GM19467 (cell line): ENCODE data around the gene MAGOH.

Experiments
- ATAC-seq: cut with Tn5 transposase; IDR thresholded peaks from one replicate; pipeline ENCODE4 v1.9.1; 2021; ENCODE audit warnings: mild to moderate bottlenecking, moderate library complexity; ENCODE audit not compliant: unreplicated experiment

The MAGOH gene

GRCh38 chr1:53271446-53272090 is 33.2 kb upstream of the MAGOH start:
- no peak for ATAC-seq

GRCh38 chr1:53270873-53271272 is 32.6 kb upstream of the MAGOH start:
- no peak for ATAC-seq

GRCh38 chr1:53270107-53270506 is 31.8 kb upstream of the MAGOH start:
- no peak for ATAC-seq

DNA sequence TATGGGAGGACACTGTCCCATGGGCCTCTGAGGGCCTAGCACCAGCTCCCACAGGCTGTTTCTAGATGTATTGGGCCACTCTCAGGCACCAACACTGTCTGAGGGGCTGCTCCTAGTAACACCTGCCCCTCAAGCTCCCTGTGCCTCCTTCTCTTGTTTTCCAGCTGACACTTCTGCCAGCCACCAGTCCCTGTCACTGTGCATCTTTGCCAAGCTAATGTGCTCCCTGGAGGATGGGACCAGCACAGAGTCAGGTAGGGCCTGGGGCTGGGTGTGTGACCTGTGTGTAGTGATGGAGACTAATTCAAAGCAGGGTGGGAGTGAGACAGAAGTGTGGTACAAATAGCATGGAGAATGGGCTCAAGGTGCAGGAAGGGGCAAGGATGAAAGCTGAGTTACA is 29.4 kb upstream of the MAGOH start:
- ATAC-seq, result no peak

DNA sequence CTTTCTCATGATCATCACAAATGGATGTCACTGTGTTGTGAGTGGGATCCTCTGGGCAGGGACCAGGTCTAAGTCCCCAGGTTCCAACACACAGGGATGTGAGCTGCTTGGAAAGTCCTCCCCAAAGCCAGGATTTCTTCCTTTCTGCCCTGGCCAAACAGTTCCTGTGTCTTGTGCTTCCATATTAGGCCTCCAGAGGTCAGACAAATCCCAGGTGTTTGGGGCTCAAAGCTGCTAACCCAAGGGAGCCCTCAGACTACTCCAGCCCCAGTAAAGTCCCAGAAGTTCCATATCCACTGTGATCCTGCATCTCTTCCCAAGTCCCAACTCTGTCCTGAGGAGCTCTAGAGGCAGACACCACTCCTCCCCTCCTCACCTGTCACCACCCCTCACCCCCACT is 27.7 kb upstream of the MAGOH start:
- no peak for ATAC-seq

GRCh38 chr1:53265581-53265980 is 27.3 kb upstream of the MAGOH start:
- ATAC-seq, result no peak

- no peak for ATAC-seq
These were observed 25.7 kb upstream of the MAGOH start for GRCh38 chr1:53264048-53264447.

DNA sequence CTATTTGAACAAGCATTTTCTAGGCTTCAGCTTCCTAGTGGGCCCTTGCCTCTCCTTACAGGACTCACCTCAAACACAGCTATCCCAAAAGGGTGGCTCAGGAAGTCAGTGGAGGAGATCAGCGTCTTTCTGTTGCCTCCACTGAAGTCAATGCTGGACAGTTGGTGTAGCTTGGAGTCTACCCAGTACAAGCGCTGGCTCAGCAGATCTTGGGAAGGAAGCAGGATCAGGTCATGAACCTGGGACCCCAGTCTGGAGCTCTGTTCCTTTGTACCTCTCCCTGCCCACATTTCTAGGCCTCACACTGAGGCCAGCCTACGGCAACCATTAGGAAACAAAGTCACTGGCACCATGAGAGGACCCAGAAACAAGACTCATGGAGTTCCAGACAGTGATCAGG is 23.7 kb upstream of the MAGOH start:
- no peak for ATAC-seq

DNA sequence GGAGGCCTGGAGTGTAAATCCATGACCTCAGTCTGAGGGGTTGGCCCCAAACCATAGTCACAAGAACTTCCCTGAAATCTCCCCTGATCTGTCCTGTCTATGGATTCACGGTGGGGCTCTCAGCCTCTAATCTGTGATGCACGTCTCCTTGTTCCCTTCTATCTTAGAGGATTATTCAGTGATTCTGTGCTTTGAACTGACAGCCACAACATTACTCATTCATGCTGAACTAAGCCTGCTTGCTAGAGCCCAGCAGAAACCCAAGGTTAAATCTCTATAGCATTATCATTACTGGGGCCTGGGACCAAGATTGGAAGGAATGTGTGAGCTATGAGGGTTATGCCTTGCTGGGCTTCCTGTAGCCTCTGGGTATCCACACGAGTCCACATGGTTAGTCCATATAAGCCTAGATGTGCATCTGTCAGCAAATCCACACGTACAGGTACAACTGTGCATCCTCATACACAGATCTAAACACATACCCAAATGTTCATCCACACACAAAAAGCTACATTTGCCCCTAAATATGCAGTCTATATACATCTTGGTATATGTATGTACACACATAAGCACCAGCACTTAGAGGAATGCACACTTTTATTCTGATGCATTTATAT is 22.4 kb upstream of the MAGOH start:
- no peak for ATAC-seq

DNA sequence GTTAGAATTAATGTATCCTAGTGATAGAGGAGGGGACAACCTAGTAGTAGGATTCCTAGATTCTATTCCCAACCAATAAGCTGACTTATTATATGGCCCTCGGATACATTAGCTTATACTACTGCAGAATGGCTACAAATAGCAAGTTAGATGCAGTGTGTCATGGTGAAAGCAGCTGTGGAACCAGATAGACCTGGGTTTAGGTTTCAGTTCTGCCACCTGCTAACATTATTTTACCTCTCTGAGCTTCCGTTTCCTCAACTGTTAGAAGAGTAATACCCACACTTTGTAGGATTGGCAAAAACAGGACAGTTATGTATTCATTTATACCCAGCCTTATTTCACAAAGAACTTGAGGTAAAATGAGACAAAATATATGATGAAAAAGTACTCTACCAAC is 21.6 kb upstream of the MAGOH start:
- peak; percentile 67 for ATAC-seq

- ATAC-seq, result no peak
These were observed 19.9 kb upstream of the MAGOH start for GRCh38 chr1:53258216-53258615.

- no peak for ATAC-seq
These were observed 19.2 kb upstream of the MAGOH start for GRCh38 chr1:53257454-53258081.

DNA sequence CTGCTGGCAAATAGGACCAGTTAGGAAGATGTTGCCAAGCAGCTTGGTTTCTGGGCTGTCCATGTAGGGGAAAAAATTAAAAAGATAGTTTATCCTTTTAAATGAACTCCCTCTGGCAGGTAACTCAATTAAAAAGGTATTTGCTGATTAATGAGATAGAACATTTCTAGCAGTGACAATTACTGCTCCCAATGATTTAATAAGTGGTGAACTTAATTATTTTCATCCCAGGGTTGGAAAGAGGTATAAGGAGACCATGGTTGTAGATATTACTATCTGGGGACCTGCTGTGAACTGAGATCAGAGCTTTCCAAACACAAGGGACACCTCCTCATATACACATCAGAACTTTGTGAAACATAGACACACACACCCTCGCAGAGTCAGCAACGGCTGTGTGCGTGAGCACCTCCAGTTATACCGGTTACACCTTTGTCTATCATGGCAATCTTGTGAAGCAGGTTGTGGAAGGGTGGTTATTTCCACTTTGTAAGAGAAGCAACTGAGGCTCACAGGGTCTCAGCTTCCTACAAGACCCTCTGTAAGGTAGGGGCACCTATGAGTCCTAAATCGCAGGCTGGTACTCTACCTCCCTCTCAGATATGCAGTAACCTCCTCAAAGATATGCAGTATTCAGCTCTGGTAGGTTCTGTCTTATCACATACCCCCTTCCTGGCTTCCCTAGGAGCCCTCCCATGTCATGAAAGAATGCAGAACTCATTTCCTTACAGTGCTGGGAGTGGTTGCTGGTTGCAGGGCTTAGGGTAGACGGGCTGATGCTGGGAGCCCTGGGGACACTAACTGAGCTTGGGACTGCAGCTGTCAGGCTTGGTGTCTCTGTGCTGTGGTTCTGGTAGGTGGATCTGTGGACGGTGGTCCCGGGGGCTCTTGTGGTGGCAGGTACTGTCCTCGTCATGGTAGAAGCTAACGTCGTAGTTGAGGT is 18.5 kb upstream of the MAGOH start:
- no peak for ATAC-seq

GRCh38 chr1:53255031-53255430 is 16.7 kb upstream of the MAGOH start:
- no peak for ATAC-seq

- ATAC-seq, result no peak
These were observed 15.8 kb upstream of the MAGOH start for GRCh38 chr1:53254011-53254640.

- no peak for ATAC-seq
These were observed 12.0 kb upstream of the MAGOH start for GRCh38 chr1:53250325-53250724.

- no peak for ATAC-seq
These were observed 11.4 kb upstream of the MAGOH start for GRCh38 chr1:53249706-53250105.

DNA sequence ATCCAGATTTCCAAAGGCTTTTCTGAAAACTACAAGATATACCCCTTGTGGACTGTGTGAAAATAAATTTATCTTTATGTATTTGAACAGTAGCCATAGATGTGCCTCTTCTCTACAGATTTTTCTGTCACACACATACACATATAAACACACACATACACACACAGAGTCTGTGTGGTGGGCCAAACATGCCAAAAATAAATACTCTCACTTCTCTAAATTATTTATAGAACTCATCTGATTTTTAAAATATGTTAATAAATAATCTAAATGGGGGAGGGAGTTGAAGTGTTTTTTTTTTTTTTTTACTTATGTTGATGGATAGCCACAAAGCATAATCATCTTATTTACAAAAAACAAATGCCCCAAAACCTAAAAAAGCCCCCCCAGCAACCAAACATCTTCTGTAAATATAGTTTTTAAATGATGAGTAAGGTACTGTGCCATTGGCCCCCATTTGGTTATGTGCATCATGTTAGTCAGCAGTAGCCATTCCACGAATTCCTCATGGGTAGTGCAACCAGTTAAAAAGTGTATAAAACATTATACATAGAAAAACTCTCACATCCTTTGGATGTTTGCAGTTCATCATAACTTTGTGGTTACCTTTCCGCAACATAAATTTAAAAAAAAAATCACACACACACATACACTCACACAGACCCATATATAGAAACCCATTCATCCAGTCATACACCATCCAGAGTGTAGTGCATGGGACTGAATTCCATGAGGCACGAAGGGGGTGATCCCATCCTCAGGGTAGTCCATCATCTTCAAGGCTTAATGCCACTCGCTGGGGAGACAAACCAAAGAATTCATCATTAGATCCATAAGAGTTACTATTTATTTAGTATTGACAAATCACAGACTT is 8.2 kb upstream of the MAGOH start:
- no peak for ATAC-seq

- no peak for ATAC-seq
These were observed 5.8 kb upstream of the MAGOH start for GRCh38 chr1:53244141-53244540.

DNA sequence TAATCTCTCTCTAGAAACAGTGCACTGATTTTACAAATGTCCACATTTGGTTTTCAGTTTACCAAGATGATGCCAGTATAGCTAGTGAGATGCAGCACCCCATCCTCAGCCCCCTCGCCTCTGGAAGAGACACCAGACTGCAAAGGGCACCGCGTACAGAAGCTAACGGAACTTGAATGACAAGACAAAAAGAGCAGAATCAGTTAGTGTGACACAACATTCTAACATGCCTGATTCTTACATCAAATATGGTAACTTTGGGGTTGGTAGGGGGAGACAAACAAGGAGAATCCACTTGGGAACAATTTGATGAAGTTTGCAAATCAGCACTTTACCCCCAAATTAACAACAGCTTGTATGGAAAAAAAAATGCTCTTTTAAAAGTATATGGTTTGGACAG is 4.1 kb upstream of the MAGOH start:
- no peak for ATAC-seq
